ENCODE measurements around the gene HSD11B2.

HSD11B2 gene

DNA sequence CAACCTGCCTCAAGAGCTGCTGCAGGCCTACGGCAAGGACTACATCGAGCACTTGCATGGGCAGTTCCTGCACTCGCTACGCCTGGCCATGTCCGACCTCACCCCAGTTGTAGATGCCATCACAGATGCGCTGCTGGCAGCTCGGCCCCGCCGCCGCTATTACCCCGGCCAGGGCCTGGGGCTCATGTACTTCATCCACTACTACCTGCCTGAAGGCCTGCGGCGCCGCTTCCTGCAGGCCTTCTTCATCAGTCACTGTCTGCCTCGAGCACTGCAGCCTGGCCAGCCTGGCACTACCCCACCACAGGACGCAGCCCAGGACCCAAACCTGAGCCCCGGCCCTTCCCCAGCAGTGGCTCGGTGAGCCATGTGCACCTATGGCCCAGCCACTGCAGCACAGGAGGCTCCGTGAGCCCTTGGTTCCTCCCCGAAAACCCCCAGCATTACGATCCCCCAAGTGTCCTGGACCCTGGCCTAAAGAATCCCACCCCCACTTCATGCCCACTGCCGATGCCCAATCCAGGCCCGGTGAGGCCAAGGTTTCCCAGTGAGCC is 5.8 kb downstream of the HSD11B2 start:
- no peak for DNase-seq

DNA sequence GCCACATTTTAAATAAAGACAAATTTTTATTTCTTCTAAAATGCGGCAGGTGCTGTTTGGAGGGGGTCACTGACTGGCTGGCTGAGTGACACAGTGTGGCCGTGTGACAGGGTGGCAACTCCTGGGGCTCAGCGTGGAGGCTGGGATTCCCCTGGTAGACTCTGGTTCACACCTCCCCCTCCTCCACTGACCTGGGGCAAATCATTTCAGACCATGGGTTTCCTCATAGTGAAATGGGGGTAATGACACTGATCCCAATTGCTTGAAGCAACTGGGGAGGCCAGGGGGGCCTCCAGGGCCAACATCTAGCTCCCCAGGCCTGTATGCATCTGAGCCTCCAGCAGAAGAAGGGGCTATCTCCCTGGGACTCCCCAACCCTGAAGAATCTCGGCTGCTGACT is 6.6 kb downstream of the HSD11B2 start:
- DNase-seq, result no peak

DNA sequence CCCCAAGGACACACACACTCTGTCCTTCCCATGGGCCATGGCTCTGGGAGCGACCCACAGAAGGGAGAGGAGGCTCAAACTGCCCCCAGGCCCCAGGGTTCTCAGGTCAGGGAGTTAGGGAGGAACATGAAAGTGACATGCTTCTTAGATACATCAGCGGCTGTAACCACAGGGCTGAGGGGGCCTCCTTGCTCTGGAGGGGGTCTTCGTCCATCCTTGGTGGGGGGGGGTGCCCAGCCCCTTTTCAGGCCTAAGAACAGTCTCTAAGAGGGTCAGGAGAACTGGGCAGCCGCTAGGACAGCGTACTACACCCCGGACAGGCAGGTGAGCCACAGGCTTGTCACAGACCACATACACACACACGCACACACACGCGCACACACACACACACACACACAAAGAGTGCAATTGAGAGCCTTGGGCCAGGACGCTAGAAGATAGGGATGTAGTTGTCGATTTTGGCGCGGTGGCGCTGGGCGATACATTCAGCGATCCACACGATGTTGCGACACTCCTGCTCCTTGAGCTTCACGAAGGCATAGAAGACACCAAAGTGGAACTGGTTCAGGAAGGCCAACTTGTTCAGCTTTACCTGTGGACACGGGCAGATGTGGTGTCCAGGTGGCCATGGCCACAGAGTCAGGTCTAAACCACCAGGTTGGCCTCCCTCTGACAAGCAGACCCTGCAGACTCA is 7.3 kb downstream of the HSD11B2 start:
- no peak for DNase-seq

DNA sequence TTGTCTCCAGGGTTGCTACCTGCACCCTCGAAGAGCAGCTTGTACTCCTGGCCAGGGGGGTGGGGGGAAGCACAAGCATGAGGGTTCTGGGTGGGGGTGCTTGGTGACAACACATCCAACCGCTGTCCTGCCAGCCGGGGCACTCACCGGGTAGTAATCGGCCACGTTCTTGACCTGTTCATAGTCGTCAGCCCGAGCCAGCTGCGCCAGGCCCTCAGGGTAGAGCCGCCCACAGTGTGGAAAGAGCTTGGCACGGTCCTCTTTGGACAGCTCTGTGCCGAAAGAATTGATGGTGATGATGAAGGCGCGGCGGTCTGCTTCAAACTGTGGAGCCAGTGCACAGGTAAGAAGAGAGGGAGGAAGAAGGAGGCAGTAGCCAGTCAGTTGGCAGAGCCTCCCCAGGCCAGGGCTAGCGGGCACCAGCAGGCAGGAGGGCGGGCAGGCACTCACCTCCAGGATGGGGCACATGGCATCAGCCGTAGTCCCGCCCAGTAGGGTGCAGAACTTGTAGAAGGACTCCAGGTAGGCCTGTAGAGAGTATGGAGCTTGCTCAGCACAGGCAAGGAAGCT is 8.0 kb downstream of the HSD11B2 start:
- DNase-seq, result no peak

DNA sequence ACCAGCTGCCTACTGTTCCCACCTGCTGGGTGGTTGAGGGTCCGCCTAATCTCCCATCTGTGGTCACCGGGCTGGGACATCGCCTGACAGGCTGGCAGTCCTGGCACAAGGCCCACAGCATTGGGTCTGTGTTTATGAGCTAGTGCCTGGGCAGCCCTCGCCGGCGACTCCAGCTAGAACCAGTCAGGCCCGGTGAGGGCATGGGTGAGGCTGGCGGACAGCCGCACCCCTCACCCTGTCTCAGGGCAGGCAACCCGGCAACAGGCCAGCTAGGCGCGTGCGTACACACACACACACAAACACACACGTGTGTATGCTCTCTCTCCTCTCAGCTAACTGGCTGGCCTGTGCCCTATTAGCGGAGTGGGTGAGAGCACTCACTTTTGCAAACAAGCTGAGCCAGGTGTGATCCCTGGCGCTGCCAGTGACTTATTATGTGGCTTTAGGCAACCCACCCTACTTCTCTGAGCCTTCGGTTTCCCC is 10.4 kb downstream of the HSD11B2 start:
- DNase-seq, result no peak

DNA sequence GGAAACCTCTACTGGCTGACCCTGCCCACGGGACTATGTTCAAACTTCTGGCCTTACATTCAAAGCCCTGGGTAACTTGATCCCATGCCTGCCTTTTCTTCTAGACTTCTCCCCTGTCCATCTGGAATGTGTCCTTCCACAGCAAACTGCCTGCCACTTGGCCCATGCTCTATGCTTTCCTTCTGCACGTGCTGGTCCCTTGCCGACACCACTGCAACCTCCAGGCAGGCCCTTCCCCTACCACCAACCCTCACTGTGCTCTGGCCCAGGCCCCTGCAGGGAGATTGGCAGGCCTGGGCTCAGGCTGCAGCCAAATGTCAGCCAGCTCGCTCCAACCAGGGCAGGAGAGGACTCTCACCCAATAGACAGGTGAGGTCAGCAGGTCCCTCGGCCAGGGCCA is 11.0 kb downstream of the HSD11B2 start:
- DNase-seq, result no peak

DNA sequence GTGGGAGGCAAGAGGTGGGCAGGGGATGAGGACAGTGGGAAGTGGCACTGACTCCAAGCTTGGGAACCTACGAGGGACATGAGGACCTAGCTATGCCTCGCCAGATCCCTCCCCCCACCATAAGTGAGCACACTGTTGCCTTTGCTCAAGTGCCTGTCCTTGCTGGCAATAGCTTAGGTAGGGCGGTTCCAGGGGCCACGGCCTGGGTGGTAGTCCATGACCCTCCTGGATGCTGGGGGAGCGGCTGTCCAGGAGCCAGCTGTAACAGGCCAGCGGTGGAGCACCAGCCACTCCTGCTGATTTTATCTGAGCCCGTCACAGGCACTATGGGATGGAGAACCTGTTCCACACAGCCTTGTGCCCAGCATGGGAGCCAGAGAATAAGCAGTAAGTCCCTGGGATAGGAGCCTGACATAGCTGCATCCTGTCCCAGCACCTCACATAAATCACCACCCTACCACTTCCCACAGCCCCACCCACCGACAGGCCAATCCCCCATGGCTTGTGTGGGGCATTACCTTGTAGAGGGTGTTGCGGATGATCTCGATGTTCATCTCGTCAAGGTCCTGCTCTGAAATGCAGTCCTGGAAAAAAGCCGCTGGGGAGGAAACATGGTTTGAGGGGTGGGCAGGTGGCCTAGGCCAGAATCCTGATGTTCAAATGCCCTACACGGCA is 11.8 kb downstream of the HSD11B2 start:
- DNase-seq, result no peak

DNA sequence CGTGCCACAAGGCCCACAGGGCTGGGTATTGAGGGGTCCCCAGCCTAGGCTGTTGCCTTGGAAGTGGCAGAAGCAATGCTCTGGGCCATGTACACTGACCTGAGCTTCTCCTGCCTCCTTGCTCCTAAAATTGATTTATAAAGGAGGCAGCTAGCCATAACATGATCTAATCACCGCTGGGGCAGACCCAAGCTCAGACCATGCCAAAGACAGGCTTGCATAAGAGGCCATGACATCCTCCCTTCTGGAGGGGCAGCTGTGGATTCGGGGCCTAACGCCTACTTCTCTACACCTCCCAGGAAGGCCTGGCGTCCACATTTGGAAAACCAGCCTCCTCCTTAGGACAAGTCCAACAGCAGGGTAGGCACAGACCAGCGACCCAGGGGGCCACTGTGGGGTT is 12.3 kb downstream of the HSD11B2 start:
- DNase-seq, result no peak

DNA sequence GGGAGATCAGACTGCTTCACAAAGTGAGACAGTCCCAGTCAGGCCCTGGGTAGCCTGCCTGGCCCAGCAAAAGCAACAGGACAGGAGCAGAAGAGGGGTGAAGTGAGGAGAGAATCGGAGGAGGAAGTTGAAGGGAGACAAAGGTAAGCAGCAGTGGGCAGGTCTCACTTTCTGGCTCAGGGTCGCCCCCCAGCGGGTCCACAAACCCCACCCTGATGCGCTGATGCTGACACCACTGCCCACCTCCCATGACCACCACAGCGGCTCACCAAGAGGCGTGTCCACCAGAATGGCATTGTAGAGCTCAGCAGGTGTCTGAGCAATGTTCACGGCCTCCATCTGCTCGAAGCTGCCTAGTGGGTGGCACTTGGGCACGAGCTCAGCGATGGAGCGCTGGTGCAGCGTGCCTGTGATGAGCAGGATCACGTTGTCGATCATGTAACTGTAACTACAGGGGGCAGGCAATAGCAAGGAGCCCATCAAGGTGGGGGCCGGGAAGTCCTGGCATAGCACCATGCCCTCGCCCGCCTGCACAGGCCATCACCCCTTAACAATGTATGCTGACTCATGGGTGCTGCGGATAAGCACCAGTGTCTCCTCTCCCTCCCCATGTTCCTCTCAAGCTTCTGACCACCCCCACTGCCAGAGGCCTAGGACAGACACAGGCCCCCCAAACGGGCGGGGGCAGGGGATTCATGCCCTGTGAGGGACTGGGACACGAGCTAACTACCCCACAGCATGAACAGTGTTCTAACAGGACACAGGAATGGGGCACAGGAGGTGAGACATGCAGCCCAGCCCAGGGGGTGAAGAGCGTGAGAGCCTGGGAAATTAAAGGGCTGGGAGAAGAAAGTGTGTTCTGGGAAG is 13.6 kb downstream of the HSD11B2 start:
- no peak for DNase-seq

DNA sequence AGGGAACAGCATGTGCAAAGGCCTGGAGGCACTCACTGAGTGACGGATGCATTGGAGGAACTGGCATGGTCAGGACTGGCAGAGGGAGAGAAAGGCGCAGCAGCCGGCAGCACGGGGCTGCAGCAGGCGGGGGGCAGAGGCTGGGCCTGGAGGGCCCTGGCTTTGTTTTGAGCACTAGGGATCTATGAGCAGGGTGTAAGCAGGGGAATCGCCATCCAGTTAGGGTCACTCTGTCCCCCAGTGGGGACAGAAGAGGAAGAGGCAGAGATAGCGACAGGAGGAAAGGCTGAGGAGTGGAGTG is 14.2 kb downstream of the HSD11B2 start:
- DNase-seq, result no peak

DNA sequence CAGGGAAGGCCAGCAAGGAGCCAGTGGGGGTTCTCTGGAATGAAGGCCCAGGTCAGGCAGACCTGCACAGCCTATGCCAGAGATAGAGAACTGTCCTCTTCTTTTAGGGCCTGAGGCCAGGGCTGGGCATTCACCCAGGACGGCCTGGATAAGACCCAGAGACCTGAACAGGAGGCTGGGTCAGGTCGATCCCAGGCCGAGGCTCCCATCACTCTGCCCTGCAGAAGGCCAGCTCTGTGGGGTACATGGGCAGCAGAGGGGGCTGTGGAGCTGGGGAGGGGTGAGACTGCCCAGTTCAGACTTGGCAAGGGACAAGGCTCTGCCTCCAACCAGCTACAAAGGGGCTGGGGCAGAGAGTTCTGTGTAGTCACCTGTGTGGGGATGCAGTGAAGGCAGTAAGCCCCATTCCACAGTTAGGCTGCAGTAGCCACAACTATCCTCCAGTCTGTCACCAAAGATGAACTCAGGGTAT is 14.6 kb downstream of the HSD11B2 start:
- no peak for DNase-seq

DNA sequence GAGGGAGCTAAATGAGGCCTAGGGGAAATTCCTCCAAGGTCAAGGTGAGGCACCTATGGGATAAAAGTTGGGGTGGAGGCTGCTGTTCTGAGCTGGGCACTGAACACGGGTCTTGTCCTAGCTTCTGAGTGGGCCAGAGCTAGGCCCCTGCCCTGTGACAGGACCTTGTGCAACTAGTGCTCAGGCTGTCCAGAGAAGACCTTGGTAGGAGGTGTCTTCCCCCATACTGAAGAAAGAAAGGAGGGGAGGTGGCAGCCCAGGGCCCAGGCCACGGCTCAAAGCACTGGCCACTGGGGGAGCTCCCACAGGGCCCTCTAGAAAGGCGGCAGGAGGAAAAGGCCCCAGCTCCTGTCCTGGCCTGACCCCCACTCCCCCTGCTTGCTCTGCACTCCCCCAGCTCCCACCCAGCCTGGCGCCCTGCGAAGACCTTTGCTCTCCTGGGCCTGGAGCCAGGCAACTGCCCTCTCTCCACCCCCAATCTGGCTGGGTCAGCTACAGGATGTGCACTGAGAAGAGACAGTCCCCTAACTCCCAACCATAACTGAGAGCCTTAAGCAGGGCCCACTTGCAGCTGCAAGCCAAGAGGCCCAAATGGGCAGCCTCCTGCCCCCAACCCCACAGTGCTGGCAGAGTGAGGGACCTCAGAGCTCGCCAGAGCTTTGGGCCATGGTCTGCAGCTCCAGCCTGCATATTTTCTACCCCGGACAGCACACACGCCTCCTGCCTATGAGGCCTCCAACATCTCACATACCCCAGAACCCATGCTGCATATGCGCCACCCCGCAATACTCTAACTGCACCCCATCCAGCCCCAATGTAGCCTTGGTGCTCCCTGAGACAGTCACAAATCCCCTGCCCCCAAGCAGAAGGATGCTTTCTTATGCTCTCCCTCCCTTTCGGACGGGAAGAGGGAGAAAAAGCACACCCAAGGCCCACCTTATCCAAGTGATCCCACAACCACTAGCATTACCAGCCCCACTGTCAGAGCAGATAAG is 15.3 kb downstream of the HSD11B2 start:
- DNase-seq, result no peak

DNA sequence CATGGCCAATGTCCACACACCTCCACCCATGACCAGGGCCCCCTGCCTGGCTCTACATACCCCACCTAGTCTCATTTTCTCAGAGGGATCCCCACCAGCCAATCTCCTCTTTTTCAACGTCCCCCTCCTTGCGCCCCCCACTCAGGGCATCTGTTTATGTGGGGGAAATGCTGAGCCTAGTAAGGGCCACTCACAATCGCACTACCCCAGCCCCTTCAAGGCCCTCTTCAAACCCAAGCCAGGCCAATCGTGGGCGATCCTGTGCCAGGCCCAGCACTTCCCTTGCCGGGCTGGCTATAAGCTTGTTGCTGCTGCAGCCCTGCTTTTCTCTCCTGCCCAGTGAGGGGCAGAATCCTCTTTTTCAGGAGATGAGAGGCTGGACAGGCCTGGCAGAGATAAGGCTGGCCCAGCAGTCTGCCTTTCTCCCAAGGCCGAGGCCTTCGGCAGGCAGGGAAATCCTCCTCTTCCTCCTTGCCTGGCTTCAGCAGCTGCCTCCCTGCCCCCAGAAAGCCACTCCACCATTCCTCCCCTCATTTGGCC is 16.1 kb downstream of the HSD11B2 start:
- DNase-seq, result no peak

DNA sequence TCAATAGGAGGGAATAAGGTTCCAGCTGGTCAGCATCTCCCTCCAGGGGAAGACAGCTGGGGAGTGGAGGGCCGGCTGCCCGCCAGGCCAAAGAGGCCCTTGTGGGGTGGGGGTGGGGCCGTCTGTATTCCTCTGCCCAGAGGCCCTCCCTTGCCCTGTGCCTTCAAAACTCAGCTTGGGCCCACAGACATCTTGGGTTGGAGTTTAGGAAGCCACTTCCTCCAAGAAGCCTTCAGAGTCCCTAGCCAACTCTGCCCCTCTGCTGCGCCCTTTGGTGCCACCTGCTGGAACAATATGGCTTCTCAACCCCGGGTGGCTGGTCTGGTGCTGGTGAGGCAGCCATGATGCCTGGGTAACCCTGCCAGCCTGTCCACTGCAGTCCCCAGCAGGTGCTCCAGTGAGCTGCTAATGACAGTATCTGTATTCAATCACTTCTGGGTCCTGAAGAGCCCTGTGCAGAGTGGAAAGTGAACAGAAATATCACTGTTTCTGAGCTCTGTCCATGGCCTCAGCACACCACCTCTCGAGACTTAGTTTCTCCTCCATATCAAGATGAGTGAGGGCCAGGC is 16.7 kb downstream of the HSD11B2 start:
- no peak for DNase-seq

DNA sequence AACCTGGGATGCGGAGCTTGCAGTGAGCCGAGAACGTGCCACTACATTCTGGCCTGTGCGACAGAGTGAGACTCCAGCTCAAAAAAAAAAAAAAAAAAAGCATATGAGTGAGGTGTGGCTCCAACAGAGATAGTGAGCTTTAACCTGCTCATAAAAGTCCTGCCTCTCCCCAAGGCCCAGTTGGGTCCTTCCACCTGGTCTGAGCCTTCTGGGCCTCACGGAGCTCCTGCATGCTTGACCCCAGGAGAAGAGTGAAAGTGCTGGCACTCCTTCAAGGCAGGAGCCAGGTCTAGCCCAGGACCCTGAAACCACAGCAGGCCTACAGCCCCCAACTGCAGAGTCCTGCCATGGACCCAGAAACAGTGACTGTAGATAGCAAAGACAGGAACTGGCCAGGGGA is 17.7 kb downstream of the HSD11B2 start:
- no peak for DNase-seq

DNA sequence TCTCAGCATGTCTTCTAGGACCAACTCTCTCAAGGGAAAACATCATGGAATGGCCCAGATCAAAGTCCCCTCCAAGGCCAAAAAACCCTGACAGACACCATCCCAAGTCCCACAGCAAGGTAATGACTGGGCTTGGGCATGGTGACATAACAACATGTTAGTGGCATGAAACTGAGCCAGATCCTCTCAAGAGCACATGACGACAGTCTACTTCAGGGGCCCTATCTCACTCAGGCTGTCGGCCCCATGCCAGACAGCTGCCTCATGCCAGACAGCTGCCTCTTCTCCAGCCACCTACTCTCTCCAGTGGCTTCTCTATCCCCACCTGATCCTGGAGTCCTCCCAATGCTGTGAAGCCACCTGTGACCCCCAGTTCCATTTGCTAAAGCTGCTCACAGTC is 18.4 kb downstream of the HSD11B2 start:
- DNase-seq, result no peak

DNA sequence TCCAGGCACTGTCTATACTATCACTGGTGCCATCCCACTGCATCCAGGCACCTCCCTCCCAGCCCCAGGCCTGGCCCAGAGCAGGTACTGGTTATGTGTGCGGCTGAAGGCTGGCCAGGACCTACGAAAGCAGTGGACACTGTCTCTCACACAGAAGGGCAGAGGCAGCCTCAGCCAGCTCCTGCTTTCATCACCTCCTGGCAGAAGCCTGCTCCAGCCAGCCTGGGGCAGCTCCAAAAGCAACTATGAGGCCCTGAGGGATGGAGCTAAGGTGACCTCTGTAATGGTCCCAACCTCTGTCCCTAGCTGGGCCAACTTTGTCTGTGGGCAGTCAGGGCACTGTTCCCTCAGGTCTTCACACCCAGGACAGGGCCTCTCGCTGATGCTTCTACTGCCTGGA is 18.8 kb downstream of the HSD11B2 start:
- no peak for DNase-seq

DNA sequence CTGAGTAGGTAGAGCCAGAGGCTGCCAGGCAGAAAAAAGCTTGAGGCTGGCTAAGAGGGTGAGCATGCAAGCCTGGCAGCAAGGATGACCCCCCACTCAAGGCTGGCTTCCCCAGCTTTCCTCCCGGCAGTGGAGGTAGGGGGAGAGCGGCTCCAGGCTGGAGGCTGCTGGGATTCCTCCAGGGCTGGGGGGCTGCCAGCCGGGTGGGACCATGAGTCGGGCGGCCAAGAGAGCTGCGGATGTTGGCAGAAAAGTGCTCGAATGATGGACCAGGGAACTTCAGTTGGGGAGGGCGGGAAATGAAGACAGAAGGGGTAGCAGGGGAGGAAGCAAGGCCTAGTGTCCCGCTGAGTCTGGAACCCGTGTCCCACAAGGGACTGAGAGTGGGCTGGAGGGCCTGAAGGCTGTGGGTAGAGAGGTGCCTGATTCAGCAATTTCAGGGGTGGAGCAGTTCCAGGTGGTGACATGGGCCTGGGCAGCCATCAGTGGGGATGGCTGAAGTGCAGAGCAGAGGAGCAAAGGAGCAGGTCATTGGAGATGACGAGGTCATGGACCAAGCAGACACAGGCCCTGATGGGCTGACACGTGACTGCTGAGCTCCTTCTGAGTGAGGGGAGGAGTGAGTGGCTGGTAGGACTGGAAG is 20.3 kb downstream of the HSD11B2 start:
- no peak for DNase-seq

DNA sequence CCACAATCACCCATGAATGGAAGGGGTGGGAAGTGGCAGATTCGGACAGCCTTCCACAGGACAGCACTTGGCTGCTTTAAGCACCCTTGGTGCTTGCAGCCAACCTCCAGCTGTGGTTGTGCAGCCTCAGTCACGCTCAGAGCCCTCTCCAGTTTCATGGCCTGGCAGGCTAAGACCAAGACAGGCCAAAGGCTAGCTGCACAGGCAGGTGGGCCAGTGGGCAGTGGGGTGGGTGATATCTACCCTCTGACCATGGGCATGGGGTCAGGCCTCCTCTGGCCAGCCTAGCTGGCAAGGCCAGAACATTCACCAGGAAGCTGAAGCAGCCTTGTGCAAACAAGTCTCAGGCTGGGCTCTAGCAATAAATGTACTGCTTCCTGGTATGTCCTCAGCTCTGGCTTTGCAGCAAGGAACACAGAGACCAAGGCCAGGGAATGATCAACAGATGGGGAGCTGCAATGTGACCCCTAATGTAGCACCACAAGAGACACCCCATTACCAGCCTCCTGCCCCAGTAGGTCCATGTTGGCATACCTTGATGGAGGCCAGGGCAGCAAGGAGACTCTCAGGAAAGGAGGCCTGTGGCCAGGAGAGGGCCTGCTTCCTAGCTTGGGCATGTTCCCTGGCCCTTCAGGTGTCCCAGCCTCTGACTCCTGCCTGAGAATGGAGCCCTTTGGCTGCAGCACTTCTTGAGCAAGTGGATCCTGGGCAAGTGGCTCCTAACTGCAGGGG is 20.9 kb downstream of the HSD11B2 start:
- DNase-seq, result no peak

DNA sequence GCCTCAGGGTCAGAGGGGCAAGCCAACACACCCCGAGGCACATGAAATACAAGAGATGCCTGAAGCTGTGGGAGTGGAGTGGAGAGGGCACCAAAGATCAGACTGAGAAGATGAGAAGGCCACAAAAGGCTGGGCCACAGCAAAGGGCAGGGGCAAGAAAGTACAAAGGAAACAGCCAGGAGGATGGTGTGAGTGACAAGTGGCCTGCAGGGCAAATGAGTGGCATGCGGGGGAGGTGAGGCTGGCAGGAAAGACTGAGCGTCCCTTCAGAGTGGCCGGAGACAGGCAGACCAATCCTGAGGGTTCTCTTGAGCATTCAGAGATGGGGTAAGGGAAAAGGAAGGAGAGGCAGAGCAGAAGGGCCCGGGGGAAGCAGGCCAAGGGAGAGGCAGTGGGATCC is 23.2 kb downstream of the HSD11B2 start:
- DNase-seq, result no peak
